Stimulated activated CD4-positive, alpha-beta T cell treated with anti-CD3 and anti-CD28 coated beads, Interleukin-15, amount 100 ng/mL, for 1 hour (primary cell): Measurements from ENCODE around the gene STOML2.

ENCODE experiments used
- DNase-seq, 2 donors: peaks; one replicate each; pipeline ENCODE4 v3.0.0-alpha.2; 2020; ENCODE audit warnings: low read depth in 1 of 2, low spot score in 1 of 2

The STOML2 gene

DNA sequence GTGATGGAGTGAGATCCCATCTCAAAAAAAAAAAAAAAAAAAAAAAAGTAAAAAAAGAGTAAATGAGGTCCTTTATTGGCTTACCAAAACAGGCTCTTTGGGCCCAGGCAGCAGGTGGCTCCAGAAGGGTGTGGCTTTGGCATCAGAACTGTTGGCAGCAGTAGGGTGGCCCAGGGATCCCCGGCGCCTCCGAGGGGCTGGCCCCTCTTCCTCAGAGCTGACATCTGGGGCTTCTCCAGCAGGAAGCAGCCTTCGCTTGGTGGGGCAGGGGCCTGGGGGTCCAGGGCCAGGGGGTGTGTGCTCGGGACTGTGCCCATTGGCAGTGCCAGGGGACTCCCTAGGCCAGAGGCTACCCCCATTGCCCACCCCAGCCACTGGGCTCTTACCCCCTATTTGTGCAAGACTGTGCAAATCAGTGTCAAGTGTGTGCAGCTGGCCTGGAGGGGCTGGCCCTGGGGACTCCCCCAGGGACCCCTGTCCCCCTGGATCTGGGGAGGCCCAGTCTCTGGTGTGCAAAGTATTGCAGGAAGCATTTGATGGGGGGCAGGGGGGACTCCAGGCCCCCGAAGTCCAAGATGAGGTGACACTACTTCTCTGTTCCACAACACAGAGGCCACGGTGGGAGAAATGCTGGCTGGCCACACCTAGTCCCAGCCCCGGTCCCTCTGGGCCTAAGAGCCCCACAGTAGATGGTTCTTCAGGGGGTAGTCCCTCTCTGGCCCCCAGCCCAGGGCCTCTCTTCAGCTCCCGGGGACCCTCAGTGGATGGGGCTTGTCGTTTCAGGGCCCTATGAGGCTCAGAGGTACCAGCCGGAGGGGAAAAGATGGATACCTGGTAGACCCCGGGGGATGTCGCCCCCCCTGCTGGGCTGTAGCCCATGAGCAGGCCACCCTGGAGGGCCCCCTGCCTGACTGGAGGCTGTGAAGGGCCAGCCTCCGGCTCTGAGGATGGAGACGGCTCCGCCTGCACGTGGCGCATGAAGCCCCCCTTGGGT lies 4.7 kb upstream of the STOML2 start:
- no peak for DNase-seq

DNA sequence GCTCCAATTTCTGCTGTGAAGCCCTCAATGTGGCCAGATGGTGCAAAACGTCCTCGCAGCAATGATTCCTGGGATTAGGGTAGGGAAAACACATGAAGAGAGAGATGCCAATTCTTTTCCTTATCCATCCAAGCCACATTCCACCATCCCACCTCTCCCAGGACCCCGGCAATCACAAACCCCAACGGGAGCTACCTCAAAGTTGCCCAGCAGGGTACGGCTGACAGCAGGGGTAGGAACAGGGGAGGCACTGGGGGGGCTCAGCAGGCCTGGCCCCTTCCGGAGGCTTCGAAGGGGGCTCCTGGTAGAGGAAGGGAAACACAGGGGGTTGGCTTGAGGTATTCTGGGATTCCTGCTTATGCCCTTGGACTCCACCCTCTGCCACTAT lies 3.4 kb upstream of the STOML2 start:
- no peak for DNase-seq

DNA sequence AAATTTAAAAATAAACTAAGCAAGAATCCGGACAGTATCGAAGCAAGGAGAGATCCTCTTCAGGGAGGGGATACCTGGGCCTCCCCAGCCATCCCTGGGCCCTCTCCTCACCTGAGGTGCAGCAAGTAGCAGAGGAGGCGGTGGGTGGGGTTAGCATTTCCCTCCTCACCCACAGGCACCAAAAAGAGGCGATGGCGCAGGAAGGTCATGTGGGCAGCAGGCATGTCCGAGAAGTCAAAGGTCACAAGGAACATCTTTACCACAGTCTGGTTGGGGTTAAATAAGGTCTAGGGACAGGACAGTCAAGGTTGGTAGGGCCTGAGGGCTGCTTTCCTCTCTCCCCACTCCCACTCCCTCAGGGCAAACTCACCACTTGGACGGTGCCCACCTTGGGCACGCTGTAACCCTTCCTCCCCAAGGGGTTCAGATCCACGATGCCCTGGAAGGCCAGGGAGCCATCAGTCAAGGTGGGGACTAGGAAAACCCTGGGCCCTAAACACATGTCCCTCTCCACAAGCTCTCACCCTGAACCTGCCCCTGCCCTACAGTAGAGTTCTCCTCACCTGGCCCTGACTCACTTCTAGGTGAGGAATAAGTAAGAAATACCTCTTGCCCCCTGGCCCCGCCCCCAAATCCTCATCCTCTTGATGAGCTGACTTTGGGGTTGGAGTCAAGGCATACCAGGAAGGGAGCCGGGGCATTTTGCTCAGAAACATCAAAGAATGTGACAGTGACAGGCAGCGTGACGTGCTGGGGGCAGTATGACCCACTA lies 2.8 kb upstream of the STOML2 start:
- DNase-seq = no peak

DNA sequence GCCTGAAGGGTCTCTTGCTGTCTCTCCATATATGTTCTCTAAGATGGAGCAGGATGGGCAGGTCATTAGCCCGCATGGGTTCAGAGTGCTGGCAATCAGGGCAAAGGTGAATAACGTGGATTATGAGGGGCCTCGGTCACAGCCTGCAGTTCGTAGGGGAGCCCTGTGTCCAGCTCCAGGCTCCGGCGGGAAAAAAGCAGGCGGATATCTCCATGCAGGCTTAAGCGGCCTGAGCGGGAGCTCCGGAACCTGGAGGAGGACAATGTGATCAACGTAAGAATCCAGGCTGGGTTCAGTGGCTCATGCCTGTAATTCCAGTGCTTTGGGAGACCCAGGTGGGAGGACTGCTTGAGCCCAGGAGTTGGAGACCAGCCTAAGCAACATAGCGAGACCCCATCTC lies 2.2 kb upstream of the STOML2 start:
- no peak for DNase-seq

DNA sequence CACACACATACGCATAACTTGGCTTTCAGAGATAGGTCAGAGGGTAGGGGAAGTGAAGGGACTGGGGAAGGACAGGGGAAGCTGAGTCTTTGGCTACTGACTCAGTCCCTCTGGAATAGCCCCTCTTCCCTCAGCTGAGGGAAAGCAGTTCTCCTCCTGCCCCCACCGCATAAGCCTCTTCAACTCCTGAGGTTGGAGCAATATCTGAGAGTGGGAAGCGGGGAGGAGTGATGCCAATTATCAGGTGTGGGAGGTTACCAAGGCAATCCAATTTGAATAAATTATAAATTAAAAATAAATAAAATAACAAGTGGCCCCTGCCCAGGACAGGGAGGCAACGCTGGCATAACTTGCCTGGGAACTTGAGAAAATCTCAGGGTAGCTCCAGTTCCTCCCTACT lies 1.7 kb upstream of the STOML2 start:
- no peak for DNase-seq

DNA sequence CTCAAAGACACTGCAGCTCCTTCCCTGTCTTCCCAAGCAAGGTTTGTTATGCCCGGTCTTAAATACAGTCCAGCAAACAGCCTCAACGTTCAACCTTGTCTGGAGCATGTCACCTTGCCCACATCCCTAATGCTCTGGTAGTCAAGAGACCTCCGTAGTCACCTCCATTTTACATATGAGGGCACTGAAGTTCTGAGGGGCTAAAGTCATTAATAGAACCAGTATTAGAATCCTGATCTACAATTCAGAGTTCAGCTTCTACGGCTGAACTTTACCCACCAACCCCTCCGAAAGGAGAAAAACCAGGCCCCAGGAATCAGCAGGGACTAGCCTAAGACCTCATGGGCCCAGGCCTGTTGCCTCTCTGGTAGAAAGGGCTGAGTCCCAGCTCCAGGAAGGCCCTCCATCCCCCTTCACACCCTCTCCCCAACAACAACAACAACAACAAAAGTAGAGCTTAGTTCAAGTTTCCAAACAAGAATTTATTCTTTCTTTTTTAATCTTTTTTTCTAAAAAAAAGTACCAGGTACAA lies 795 bp upstream of the STOML2 start:
- DNase-seq = no peak

DNA sequence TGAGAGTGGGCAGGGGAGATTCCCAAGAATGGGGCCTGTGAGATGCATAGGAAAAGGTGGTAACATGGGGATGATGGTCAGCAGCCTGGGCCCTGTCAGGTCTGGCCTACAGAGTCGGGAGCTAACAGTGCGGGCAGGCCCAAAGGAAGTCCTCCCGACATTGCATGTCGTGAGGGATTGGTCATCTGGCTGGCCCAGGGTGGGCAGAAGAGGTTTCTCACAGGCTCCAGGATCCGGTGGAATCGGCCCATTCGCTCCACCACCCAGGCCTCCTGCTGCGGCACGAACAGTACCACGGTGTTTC lies 514 bp downstream of the STOML2 start:
- no peak for DNase-seq

DNA sequence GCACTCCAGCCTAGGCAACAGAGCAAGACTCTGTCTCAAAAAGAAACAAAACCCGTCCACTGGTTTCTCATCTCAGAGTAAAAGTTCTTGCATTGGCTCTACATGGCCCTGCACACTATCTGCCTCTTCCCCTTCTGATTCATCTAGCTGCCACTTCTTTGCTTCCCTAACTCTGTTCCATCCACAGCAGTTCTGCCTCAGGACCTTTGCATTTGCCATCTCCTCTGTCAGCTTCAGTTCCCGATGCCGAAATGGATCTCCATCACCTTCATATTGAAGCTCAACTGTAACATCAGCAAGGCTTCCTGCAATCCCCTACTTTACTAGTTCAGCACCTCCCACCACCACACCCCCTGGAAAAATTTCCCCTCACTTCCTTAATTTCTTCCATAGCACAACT lies 5.4 kb downstream of the STOML2 start:
- DNase-seq = no peak

DNA sequence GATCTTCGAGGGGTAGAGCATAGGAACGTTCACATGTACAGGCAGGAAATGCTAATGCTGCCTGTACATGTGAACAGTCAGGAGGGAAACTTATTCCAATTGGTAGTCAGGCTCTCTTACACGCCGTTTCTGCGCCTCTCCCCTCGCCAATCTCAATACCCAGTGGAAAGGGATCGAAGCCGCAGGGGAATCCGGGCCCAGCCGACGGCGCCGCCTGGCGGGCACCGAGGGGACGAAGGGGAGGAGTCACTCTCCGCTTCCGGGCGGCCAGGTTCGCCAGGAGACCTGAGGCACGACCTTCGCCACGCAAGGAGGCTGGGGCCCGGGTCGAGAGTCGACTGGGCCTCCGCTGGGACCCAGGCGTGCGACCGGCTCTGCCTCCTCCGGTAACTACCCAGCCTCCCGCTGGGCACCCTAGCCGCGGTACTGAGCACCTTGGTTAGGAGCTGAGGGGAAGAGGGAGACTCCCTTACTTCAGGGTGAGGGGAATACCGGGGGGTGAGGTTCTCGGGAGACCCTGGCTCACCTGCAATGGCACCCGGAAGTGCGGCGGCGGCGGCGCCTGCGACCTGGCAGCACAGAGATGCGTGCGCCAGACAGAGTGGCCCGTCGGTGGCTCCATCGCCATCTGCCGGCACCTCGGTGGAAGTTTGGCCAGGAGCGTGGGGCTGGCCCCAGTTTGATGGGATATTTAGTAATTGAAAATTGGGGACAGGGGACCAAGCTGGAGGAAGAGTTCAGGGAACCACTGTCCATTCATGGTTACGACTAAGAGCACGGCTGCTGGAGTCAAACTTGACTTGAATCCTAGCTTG lies 6.7 kb downstream of the STOML2 start, which contains the start of gene PIGO:
Gene PIGO (minus strand): TSS at position 557 of the 815 bp plus-strand sequence. CDS start 1,026 bp downstream, outside the sequence.
- peak; percentile 77 to 85 for DNase-seq

DNA sequence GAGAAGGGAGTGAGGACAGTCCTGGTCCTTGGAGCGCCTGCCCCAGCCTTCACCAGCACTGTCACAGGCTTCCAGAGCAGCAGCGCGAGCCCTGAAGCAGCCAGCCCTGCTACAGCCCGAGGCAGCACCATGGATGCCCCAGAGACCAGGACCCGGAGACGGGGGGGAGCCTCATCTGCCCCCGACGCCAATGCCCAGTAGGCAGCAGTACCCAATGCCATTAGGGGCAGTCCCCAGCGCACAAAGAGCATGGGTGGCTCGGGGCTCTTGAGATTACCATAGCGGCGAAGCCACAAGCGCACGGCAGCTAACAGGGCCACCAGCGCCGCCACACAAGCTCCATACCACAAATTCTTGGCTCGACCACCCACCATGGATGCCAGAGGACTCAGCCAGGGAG lies 11.4 kb downstream of the STOML2 start:
- DNase-seq = no peak

DNA sequence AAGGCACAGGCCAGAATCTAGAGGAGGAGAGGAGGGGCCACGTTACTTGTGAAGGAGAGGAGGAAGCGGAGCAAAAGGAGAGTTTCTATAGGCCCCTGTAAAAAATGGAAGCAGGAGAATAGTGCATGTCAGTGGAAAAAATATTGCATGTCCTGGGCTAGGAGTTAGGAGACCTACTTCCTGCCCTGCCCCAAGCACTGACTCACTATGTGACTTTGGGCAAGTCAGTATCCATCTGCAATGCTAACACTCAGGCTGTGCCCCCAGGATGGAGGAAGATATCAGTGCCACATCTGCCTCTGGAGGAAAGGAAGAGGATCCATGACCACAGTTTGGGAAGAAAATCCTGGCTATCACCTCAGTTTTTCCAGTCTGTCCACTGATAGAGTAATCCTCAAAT lies 13.5 kb downstream of the STOML2 start:
- DNase-seq = no peak

DNA sequence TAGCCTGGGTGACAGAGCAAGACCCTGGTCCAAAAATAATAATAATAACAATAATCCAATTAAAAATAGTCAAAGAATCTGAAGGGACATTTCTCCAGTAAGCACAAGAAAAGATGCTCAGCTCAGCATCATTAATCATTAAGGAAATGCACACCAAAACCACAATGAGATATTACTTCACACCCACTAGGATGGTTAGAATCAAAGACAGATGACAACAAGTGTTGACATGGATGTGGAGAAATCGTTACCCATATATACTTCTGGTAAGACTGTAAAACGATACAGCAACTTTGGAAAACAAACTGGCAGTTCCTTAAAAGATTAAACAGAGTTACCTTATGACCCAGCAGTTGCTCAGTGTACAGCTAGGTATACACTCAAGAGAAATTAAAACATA lies 17.9 kb downstream of the STOML2 start:
- no peak for DNase-seq

DNA sequence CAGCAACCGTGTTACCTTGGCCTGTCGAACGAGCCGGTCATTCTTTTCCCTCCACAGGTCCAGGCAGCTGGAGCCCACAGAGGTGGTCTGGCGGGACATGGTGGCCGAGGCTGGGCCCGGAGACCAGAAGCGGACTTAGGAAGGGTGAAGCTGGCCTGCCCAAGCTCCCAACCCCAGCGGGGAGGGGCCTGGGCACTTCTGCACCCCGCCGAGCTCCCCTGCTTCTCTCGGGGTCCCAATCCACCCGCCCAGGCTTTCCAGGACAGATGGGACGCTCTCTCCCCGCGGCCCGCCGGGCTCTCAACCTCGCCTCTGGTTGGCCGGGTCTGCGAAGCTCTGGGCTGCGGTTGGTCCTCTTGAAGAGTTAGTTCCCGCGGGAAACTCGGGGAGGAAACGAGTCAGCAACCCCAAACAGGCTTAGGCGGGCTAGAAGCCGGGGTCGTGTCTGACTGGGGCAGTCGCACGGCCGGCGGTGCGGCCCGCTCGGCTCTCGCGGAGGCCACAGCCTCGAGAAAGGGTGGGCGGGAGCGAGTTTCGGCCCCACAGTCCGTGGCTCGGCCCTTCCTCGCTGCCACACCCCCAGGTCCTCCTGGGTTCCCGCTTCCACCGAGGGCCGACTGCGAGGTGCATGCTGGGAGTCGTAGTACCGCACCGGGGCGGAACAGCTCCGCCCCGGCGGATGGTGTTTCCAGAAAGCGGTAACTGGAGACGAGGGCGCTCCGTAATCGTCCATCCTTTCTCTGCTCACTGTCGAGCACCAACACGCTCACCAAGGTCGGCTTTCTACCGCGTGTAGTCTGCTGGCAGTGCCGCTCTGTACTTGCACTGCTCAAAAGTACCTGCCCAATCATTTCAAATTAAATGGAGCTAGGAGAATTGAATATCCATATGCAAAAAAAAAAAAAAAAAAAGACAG lies 23.2 kb downstream of the STOML2 start, which contains the start of gene FANCG:
Gene FANCG (minus strand): TSS at position 517 of the 916 bp plus-strand sequence. CDS start 418 bp downstream, at position 99.
- peak; percentile 66 to 72 for DNase-seq

DNA sequence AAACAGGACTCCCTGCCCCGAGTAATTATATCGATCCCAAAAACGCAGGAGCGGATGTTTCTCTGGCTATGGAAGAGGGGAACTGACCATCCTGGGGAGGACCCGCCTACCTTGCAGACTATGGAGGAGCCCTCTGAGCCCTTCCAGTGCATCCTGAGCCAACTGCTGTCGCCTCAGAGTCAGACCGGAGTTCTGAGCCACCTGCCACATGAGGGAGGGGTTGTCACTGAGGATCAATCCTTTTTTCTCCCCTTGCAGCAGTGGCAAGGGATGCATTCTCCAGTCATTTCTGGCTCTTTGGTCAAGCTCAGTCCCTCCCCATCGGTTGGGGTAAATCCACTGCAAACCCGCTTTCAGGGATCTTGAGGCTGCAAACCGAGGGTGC lies 23.9 kb downstream of the STOML2 start:
- DNase-seq = no peak

DNA sequence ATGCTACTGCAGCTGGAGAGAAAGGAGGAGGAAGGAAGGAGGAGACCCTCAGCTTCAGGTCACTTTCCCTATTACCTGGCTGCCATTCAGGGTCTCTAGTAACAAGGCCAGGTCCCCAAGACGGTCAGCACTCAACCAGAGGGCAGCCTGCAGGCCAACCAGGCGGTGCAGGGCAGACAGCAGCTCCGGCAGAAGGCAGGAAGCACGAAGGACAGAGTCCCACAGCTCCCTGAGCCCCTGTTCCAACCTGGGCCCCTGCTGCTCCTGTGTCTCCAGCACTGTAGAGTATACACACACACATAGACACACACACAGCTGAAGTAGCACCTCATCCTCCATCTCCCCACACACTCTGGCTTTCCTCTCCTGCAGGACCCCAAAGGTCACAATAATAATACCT lies 24.9 kb downstream of the STOML2 start:
- no peak for DNase-seq

DNA sequence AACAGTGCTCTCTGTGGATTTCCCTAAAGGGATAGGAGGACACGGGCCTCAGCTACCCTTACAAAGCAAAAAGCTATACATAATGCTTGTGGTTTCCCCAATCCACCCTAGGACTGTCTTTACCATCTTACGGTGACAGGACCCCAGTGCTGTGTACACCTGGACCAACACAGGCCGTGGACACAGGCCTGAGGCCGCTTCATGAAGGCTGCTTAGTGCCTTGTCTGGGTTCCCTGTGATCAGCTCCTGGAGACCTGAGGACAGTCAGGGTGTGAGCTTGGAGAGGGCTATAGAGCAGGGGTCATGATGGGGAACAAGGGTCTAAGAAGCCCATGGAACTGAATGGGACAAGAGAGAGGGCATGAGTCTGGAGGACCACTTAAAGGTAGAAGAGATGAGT lies 26.1 kb downstream of the STOML2 start:
- no peak for DNase-seq

DNA sequence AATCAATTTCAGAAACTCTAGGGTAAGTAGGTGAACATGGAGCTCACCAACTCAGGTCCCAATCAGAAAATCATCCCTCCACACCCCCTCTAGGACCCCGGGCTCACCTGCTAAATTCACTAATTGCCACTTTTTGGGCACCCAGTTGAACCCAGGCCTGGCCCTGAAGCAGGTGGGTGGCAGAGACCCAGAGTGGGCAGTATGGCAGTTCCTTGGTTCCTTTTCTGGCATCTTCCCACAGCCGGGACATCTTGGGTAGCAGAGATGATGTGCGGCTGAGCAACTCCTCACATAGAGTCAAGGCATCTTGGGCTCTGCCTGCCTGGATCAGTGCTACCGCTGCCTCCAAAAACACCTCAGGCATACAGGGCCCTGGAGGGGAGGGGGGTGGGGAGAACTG lies 27.6 kb downstream of the STOML2 start:
- DNase-seq = no peak

DNA sequence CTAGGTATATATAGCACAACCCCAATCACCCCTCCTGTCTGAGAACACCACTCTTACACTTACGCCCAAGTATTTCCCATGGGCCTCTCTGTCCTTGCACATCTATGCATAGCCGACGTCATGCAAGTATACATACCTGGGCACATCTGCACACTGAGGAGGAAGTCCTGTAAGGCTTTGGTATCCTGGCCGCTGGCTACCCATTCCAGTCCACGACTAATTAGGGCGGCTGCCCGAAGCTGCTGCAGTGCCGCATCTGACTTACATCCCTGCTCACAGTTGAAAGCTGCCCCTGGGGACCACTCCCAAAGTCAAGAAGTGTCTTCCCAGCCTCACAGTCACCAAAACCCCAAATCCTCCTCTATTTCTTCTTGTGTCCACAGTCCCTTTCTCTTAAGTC lies 28.1 kb downstream of the STOML2 start:
- no peak for DNase-seq

DNA sequence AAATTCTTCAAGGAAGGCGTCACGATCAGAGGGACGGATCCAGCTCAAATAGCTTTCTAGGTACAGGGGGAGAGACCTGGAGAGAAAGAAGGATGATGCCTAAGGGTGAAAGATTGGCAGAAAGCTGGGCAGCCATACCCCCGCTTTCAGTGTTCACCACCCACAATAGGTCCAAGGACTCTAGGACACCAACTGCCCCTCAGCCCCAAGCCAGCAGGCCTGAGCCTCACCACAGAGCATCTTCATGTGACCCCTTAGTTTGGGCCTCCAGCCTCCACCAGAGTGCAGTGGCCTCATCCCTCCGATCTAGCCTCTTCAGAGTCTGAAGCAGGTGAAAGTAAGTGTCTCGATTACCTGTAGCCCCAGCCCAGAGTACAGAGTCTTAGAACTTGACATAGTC lies 28.8 kb downstream of the STOML2 start:
- no peak for DNase-seq

DNA sequence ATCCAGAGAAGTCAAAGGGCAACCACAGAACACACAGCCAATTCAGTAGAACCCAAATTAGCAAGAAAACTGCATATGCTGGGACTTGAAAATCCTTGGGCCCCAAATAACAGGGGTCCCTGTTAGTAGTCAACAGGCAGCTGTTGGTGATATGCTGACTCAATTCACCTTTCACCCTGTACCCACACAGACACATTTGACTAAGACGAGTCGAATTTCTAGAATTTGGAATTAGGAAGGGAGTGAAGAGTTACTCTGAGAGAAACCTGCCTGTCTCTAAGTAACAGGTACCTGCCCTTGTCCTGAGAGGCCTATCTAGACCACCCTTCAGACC lies 29.7 kb downstream of the STOML2 start:
- DNase-seq = no peak
